Left forelimb (tissue), 1 donor: ENCODE data around the gene SERPINA4.

Experiments used
- DNase-seq: peaks from one replicate; pipeline ENCODE4 v3.0.0-alpha.2; 2018; ENCODE audit warnings: low spot score

SERPINA4 gene

GRCh38 chr14:94615823-94616570 is 54.8 kb downstream of the SERPINA4 start:
- DNase-seq = no peak

- no peak for DNase-seq
Observed at GRCh38 chr14:94617366-94617941, 56.2 kb downstream of the SERPINA4 start.

- DNase-seq = no peak
Observed at GRCh38 chr14:94617988-94618822, 57.0 kb downstream of the SERPINA4 start.

- no peak for DNase-seq
Observed at GRCh38 chr14:94619297-94619696, 58.1 kb downstream of the SERPINA4 start.
